Fibroblast of skin of left biceps (primary cell): Measurements from ENCODE around the gene RHBDD1.
A peak's percentile ranks its signal among the peaks of the same experiment; 100 is the strongest.

Source experiments
- DNase-seq, 2 experiments: peaks; one replicate each; pipeline ENCODE4 v3.0.0-alpha.2; 2013; ENCODE audit warnings: low read depth in 2 of 2

Gene RHBDD1

DNA sequence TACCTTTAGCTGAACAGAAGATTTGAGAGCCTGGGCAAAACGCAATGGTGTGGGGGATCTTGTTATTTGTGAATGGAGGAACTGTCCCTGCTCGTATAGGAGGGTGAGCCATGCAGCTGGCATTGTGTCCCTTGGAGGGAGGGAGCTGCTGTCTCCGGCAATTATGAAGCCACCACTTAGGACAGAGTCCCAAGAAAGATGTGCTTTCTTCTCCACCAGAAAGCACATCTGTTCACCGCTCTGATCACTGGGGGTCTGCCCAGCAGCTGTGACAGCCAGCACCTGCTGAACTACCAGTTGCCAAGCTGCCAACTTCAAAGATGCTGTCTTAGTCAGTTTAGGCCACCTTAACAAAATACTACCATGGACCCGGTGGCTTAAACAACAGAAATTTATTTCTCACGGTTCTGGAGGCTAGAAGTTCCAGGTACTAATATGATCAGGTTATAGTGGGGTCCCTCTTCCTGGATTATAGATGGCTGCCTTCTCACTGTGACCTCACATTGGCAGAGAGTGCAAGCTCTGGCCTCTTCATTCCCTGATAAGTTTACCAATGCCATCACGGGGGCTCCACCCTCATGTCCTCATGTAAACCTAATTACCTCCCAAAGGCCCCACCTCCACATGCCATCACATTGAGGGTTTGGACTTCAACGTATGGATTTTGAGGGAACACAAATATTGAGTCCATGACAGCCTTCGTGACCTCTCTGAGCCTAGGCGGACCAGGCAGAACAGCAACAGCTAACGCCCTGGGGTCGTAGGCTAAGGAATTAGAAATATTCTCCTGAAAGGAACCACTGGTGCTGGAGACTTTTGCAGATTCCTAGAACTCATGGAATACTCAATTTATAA, 148.3 kb downstream of the RHBDD1 start:
- DNase-seq: no peak

DNA sequence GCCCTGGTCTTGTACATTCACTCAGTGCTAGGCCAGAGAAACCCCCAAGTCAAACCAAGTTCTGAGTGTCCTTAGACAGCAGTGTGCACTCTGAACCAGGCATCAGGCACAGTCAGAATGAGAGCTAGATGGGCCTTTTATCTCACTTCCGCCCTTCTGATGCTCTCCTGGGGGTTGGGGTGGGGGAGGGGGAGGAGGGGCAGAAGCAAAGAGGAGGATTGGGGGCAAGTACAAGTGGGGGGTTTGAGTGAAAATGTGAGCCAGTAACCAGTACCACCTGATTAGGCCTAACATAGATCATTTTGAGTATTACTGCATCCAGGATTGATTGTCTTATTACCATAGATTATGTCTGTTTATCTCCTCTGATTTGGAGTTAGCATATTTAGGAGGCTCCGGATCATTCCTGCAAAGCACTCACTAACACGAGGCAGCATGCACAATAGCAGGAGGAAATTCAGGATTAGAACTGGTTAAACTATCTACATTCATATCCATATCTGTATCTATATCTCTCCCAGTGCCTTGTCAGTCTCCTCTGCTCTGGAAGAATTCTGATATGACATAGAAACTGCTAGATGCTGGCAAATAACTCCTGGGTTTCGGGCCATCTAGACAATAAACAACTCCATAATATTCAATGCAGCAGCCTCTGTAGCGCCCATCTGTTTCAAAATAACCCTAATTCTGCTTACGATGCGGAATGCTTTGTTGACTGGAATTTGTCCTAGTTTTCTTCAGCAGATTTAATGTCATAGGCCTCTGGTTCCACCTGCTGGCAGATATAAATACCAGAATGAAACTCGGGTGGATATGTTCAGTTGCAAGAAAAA, 149.1 kb downstream of the RHBDD1 start:
- peak; percentile 54 to 65 for DNase-seq

DNA sequence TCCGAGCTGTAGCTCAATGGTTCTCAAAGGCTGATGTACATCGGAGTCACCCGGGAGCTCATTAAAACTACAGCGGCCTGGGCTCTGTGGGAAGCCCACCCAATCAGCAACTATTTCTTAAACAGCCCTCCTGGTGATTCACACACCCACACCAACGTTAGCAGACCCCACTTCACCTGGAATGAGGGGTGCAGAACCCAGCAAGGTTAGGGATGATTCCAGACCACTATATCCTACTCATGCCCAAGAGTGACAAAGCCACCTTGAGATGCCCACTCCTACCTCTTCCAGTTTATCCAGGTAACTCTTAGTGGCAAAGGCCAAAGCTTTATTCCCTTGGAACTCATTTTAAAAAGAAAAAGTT, 149.7 kb downstream of the RHBDD1 start:
- DNase-seq: no peak

DNA sequence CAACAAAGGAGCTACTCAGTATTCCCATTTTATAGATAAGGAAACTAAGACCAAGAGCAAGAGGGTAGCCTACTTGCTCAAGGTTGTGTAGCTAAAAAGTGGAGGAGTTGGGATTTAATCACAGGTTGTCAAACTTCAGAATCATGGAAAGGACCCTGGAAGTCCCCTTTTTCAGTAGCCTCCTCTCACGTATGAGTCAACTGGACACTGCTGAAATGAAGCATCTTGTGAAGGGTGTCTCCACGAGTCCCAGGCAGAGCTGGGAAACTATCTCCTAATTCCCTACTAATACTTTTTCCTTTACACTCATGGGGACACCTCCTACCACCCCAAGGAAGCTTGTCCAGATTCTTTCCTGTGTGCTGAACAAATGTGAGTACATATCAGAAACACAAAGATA, 155.8 kb downstream of the RHBDD1 start:
- DNase-seq: no peak

DNA sequence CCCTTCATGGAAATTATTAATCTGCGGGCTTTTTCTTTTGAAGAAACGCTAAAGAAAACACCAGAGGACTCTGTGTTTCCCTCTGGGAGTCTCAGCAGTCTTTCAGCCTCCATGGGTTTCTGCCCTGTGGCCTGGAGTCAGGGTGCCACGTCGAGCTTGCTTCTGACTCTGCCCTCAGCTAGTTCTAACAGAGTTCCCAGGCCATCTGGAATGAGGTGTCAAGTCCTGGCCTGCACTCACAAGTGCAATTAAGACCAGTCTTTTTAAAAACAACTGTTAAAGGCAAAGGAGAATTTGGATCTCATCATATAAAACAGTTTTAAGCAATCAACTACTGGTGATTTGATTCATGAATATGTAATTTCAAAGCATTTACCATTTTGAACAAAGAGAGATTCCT, 157.3 kb downstream of the RHBDD1 start:
- no peak for DNase-seq

DNA sequence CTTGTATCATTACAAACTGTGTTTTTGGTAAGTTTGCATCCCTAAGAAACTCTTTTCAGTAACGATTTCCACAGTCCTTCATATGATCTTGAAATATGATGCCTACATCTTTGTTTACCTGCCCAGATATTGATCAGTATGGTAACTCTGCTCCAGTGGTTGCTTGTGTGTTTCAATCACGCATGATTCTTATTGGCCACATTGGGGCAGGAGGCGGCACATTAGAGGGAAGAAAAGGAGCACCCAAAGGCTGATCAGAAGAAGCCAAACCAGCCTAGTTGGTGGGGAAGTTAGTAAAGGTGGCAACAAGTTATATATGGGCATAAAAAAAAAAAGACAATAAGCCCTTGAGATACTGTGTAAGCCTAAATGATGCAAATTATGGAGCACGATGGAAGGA, 158.9 kb downstream of the RHBDD1 start:
- DNase-seq: no peak

DNA sequence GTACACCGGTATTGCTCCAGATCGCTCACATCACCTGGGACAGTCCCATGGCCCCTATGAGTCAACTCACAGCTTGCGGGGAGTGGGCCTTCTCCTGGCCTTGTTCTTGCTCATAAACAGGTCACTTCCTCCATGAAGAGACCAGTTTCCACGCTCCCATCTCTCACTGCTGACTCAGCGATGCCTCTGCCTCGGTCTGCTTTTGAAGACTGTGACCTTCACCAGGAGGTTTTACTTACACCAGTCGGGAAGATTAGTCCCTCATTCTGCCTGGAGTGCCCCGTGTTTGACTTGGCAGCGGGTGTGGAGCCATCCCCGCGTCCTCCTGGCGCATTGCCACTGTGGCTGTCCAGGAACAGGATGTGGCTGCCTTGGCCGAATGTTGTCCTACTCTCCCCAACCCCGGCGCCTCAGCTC, 159.8 kb downstream of the RHBDD1 start:
- no peak for DNase-seq

DNA sequence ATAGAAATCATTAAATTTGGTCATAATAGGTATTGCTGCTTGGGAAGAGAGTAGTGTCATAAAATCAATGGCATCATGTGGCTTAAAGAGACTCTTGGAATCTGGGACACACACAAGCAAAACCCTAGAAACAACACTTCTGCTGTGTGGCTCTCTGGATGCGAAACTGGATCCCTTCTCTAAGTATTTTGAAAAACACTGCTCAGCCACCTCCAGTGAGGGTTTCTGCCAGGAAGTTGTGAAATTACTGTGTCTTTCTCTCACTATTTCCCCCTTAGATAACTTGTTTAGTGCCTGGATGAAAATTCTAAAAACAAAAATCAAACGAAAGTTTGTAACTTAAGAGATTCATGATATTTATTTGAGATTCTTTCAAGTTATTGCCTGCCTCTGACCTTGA, 163.8 kb downstream of the RHBDD1 start:
- DNase-seq: no peak

DNA sequence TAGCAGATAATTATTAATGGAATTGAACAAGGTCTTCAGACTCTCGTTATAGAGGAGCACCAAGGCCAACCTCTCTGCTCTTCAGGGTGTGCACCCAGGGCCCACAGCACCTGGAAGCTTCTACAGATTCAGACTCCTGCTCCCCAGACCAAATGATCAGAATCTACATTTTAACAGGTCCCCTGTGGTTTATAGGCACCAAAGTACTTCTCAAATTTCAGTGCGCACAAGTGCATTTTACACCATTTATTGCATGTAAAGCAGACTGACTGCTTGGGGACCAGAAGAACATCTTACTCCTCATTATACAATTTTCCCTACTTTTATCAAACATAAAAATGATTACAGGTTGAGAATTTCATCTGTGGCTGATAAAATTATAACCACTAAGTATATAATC, 164.3 kb downstream of the RHBDD1 start:
- DNase-seq: no peak

DNA sequence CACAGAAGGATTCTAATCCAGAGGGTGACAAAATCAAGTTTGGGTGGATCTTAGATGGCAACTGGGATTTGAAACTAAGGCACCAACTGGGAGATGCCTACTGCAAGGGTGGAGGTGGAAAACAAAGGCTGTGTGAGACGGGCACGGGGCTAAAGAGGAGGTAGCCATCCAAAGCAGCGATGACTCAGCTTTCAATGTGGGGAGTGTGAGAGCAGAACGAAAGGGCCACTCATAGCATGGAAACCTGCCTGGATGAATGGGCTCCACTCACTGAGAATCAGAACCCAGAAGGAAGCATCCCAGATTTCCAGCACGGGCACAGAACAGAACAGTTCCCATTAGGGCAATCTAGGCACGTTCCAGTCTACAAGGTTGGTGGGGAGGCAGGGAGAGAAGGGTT, 168.6 kb downstream of the RHBDD1 start:
- DNase-seq: no peak

DNA sequence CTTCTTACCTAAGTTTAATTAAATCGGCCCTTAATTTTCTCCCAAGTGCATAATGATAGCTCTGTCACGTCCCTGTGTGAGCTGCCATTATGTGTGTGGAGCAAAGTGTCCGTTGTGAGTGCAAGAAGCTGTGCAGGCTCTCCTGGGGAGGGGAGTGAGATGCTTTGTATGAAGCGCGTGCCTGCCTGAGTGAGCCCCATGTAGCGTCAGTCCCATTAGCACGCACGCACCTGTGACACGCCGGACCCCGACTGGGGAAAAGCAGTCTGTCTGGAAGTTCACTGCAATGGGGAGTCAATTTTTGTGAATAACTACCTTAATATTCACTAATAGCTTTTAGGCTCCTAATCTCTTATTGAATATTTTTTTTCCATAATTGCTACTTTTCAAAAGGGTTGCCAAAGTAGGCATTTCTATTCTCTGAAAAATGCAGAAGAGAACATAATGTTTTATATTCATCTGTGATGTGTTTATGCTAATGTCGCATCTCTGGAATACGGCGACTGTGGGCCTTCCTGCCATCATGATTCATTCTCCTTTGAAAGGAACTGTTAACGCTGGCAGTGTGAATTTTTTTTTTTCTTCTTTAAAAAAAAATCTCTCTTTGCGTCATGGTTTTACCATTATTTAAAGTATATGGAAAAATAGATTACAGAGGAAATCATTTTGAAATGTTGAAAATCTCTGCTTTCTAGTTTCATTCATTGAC, 170.5 kb downstream of the RHBDD1 start:
- no peak for DNase-seq

DNA sequence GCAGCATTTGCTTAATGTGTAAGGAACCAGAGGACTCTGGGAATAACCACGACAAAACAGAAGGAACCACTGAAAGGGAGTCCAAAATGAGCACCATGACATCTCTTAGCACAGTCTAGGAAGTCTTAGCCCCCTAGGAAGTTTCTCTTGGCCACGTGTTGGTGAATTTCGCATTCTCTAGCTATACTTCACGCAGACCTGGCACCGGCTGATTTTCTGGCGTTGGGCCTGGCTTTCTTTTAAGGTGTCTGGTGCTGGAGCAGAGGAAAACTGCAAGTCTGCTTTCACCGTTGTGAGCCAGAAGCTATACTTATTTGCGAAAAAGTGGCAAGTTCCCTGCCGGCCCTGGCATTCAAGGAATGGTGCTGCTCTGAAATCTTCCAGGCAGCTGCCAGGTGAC, 171.3 kb downstream of the RHBDD1 start:
- no peak for DNase-seq

DNA sequence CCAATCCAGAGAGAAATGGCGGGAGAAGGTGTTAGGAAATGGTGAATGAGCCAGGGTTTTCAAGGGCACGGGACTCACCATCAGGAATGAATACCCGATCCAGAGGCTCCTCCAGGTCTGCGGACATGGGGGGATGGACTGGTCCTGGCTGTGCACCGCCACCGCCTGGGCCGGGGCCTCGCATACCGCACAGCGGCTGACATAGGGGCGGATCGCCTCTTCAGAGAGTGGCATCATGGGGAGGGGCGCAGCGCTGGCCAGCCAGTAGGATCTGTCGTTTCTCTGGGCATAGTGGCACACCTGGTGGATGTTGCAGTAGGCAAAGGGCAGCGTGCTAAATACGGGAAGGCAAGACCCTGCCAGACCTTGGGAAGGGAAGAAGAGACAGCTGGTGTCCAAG, 172.1 kb downstream of the RHBDD1 start:
- DNase-seq: no peak

DNA sequence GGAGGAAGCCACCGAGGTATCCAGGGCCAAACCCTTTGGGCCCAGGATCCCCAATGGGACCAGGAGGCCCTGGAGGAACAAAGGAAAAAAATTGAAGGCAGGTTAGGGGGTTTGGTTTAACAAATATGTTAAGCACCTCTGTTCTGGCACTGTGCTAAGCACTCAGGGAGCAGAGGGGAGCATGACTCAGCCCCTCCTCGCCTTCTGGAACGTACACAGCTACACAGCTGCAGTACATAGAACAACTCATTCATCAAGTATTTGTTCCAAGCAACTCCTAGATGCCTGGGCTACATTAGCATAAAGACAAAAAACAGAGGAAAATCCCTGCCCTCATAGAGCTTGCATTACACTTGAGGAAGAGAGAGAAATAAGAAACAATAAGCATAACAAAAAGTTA, 174.6 kb downstream of the RHBDD1 start:
- no peak for DNase-seq

DNA sequence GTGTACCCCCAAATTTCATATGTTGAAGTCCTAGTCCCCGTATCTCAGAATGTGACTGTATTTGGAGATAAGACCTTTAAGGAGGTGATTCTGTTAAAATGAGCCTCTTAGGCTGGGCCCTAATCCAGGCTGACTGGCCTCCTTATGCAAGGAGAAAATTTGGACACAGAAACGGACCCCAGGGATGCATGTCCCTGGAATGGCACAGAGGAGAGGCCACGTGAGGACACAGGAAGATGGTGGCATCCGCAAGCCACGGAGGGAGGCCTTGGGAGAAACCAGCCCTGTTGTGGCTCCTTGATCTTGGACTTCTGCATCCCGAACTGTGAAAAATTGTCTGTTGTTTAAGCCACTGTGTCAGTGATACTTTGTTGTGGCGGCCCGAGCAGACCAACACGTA, 177.5 kb downstream of the RHBDD1 start:
- DNase-seq: no peak

DNA sequence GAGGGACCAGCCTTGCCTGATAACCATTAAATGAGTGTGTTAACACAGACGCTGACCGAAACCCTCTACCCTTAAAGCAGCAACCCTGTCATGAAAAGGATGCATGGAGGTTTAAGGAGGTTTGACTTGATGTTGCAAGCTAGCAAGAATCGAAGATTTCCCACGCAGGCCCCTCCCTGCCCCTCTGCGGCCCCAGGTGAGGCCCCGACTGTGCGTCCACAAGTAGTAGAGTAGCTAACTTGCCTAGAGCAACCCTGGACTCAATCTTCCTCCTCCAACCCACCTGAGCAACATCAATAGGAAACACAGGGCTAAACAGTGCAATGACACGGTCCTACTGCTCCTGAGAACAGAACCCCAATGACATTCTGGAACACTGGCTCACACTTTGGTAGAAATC, 178.0 kb downstream of the RHBDD1 start:
- no peak for DNase-seq

DNA sequence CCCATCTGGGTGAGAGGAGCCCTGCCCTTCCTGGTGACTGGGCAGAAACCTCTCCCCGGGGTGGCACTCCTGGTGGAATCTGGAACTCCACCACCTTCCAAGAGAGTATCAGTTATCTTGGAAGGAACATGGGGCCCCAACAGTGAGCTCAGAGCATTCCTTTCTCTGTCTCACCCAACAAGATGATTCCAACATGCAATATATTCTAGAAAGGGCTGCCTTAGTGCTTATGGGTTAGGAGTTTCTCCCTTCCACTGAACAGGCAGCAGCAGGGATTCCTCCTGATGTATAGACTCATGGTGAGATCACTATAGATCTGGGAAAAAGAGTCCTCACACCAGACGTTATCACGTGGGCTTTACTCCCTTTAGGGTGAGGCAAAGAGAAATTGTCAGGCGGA, 181.0 kb downstream of the RHBDD1 start:
- DNase-seq: no peak

DNA sequence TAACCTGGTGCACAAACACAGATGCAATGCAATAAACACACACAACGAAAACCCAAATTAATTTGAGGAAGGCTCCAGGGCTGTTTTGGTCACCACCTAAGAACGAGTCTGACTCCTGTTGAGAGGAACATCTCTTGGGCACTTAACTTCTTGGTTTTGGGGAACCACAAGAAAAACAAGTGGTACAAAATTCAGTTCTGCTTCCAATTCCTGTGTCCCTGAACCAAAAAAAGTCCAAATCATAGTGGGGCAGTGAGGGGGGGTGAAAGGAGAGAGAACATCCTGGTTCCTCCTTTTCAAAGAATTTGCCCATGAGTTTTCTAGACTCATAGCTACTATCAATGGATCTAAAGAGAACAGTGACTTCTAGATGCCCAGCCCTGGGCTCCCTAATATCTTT, 184.6 kb downstream of the RHBDD1 start:
- no peak for DNase-seq

DNA sequence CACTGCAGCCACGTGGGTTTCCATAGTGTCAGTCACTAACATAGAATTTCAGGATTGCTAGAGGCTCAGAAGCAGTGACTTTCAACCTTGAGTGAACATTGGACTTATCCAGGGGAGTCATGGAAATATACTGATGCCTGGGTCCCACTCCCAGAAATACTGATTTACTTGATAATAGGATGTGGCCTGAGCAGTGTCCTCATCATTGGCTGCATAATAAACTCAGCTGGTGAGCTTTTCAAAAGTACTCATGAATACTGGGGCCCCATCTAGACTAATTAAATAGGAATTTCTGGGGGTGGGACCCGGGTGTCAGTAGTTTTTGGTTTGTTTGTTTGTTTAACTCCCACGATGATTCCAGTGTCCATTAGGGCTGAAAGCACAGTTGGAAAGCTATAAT, 186.8 kb downstream of the RHBDD1 start:
- no peak for DNase-seq

DNA sequence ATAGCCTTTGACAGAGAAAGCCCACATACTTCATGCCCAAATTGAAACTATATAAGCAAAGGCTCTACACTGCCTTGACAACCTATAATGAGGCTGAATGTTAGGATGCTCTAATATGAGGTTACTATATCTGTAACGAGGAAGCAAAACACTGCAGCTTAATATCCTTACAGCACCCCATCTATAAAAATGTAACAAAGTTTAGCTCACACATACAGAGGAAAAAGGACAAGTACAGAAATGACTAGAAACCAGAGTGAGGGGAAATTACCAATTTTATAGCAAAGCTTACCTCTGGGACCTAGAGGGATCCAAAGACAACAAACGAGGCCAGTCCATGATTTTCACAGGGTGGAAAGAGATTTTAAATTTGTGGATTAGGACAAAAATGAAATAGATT, 189.7 kb downstream of the RHBDD1 start:
- DNase-seq: no peak

DNA sequence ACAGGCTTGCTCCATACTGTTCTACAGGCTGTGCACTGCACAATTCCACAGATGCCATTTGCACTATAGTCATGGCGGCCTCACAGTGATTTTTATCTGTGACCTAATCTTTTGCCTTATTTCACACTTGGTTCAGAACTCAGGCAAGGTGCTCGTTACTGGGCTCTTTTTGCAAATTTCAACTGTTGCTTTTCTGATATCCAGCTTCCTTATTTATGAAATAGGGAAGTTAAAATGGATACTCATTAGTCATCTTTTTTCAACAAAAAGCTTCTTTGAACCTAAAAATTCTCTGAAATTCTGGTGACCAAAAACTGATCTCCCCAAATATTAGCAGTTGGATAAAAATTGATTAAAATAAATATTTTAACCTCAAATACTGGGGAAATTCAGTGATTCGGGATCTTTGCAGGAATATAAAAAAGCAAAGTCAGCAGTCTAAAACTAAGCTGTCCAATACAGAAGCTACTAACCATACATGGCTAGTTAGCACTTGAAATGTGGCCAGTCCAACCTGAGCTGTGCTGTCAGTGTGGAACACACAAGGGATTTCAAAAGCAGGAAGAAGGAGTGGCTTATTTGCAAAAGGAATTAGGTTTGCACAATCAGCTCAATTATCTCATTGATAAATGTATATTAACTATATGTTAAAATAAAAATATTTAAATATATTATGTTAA, 193.7 kb downstream of the RHBDD1 start:
- no peak for DNase-seq

DNA sequence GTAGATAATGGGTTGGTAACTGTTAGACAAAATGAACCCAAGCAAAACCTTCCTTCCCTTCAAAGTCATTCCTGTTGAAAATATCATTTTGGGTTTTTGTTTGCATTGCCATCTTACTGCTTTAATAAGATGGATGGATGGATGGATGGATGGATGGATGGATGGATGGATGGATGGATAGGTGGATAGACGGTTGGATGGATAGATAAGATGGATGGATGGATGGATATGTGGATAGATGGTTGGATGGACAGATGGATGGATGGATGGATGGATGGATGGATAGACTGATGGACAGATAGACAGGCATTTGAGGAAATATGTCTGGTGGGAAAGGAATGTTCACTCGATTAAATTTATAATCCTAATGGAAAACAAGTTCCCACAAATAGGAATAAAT, 194.9 kb downstream of the RHBDD1 start:
- DNase-seq: no peak
